C4-2B (cell line): Measurements from ENCODE around the gene LRRC4C.

Experiments used
- CTCF ChIP-seq: fragments of 450-650 bp; conservative IDR thresholded peaks from 2 replicates; pipeline ENCODE4 v1.5.1; 2017; ENCODE audit warnings: mild to moderate bottlenecking
- ZFX ChIP-seq: fragments of 450-650 bp; IDR thresholded peaks from 2 replicates; pipeline ENCODE4 v1.6.1; 2017

DNA sequence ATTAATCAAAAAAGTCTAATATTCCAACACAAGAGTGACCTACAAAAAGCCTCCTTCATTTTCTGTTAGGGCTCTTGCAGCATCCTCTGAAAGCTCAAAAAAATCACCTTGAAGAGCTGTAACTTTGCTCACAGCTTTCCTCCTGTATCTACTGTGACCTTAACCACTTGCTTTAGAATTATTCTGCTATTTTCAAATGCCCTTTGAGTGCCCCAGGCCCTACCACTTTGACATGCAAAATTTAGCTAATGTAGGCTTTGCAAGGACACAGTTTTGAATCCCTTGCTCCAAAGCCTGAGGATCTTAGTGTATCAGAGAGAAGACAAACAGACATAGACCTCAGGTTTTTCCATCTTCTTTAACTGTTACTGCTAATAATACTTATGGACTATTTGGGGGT is 253.1 kb downstream of the LRRC4C start:
- TF ChIP-seq CTCF (no peak), ZFX (no peak)
